HL-60 (cell line): ENCODE measurements around the gene KRT73.

Experiments
- DNase-seq, 2 experiments: peaks; one replicate each; pipeline ENCODE4 v3.0.0-alpha.2; 2010 to 2020; ENCODE audit warnings: low read depth in 1 of 2, low spot score in 1 of 2
- H3K27ac ChIP-seq: fragments of 250-450 bp; sonication (Bioruptor Pico); replicated peaks from 2 replicates; pipeline ENCODE4 v1.5.1; 2020; ENCODE audit warnings: mild to moderate bottlenecking, moderate library complexity
- H3K27me3 ChIP-seq: fragments of 250-450 bp; sonication (Bioruptor Pico); 2 replicates; pipeline ENCODE4 v1.5.1; 2021; ENCODE audit warnings: mild to moderate bottlenecking, moderate library complexity; ENCODE audit not compliant: insufficient read depth, poor library complexity, severe bottlenecking
- H3K4me3 ChIP-seq: replicated peaks from 2 replicates; pipeline ENCODE4 v1.5.1; 2011; ENCODE audit warnings: mild to moderate bottlenecking, control low read depth, low read length; ENCODE audit not compliant: insufficient read depth
- CTCF ChIP-seq: IDR thresholded peaks from one replicate; pipeline ENCODE4 v1.5.1; 2011; ENCODE audit warnings: low read length, control low read depth, inconsistent platforms; ENCODE audit not compliant: insufficient read depth
- GABPA ChIP-seq: IDR thresholded peaks from 2 replicates; pipeline ENCODE4 v1.6.1; 2012; ENCODE audit warnings: low read depth
- POLR2AphosphoS5 ChIP-seq: IDR thresholded peaks from 2 replicates; pipeline ENCODE4 v1.6.1; 2012; ENCODE audit warnings: low read depth
- REST ChIP-seq: IDR thresholded peaks from 2 replicates; pipeline ENCODE4 v1.6.1; 2012; ENCODE audit warnings: low read depth; ENCODE audit not compliant: insufficient replicate concordance
- SPI1 ChIP-seq: IDR thresholded peaks from 2 replicates; pipeline ENCODE4 v1.6.1; 2012; ENCODE audit warnings: low read depth, mild to moderate bottlenecking, borderline replicate concordance

Gene KRT73

GRCh38 chr12:52566847-52567291 lies 51.5 kb downstream of the KRT73 start:
- Histone ChIP-seq H3K4me3 (no peak overlapping the region), H3K27me3 (peaks cover 2% of the 10 kb centered on the region), H3K27ac (no peak overlapping the region)
- TF ChIP-seq POLR2AphosphoS5 (no peak), REST (no peak), GABPA (no peak), SPI1 (no peak), CTCF (no peak)
- DNase-seq = no peak

- Histone ChIP-seq H3K27me3 (peaks cover 2% of the 10 kb centered on the region), H3K27ac (no peak overlapping the region), H3K4me3 (no peak overlapping the region)
- DNase-seq = no peak
- TF ChIP-seq CTCF (no peak), POLR2AphosphoS5 (no peak), SPI1 (no peak), GABPA (no peak), REST (no peak)
Observed at GRCh38 chr12:52564582-52564981, 53.8 kb downstream of the KRT73 start.

GRCh38 chr12:52561880-52562449 lies 56.4 kb downstream of the KRT73 start:
- H3K27ac ChIP-seq = no peak overlapping the region
- H3K4me3 ChIP-seq = no peak overlapping the region
- TF ChIP-seq GABPA = no peak
- no peak for TF ChIP-seq REST
- TF ChIP-seq POLR2AphosphoS5 = no peak
- TF ChIP-seq SPI1 = no peak
- TF ChIP-seq CTCF = no peak
- no peaks in the 10 kb centered on the region for H3K27me3 ChIP-seq
- DNase-seq = no peak
